Posterior cingulate gyrus (tissue), 11 donors: ENCODE measurements around the gene ZNF385B.
A peak's percentile ranks its signal among the peaks of the same experiment; 100 is the strongest.
"Not testable (repeated sequence)": the region's sequence is repeated elsewhere in the genome, so short reads cannot be mapped to it uniquely, and the experiment has no call there.

Source experiments
- DNase-seq, 10 donors: peaks; one replicate each; pipeline versions ENCODE4 v3.0.0 to v3.0.0-alpha.2; 2020 to 2021; ENCODE audit warnings: mixed read lengths in 3 of 10
- intact Hi-C: fragments of 100-400 bp; cut with DNase I; formaldehyde crosslinking; loops from one replicate; pipeline ENCODE4 v1.15.1; 2023

ZNF385B gene

GRCh38 chr2:179805001-179805400, 56.4 kb downstream of the ZNF385B start:
- intact Hi-C loops: no loop called here

GRCh38 chr2:179804206-179804605, 57.2 kb downstream of the ZNF385B start:
- DNase-seq: no peak
- intact Hi-C loops: no loop called here

More at GRCh38 chr2:179805001-179805400, 56.4 kb downstream of the ZNF385B start:
- DNase-seq: no peak

GRCh38 chr2:179802051-179802882, 59.1 kb downstream of the ZNF385B start:
- intact Hi-C loops: no loop called here
- no peak for DNase-seq

- intact Hi-C loops: no loop called here
- DNase-seq: no peak
Observed at GRCh38 chr2:179800776-179801175, 60.6 kb downstream of the ZNF385B start.

GRCh38 chr2:179796213-179797007, 65.0 kb downstream of the ZNF385B start:
- no peak for DNase-seq
- intact Hi-C loops: no loop called here

- DNase-seq: no peak
- intact Hi-C loops: no loop called here
Observed at GRCh38 chr2:179793902-179794301, 67.5 kb downstream of the ZNF385B start.

- DNase-seq: no peak
- intact Hi-C loops: no loop called here
Observed at GRCh38 chr2:179793238-179793637, 68.2 kb downstream of the ZNF385B start.

- no peak for DNase-seq
- intact Hi-C loops: no loop called here
Observed at GRCh38 chr2:179790235-179791217, 70.9 kb downstream of the ZNF385B start.

GRCh38 chr2:179788104-179788503, 73.3 kb downstream of the ZNF385B start:
- intact Hi-C loops: no loop called here
- DNase-seq: no peak

GRCh38 chr2:179787601-179788000, 73.8 kb downstream of the ZNF385B start:
- intact Hi-C loops: no loop called here
- DNase-seq: no peak

- intact Hi-C loops: no loop called here
- DNase-seq: no peak
Observed at GRCh38 chr2:179785902-179786301, 75.5 kb downstream of the ZNF385B start.

- DNase-seq, intact Hi-C loops: not testable (repeated sequence)
Observed at GRCh38 chr2:179782346-179782745, 79.1 kb downstream of the ZNF385B start.

- peak in 1 of 10 donors; percentile 10 for DNase-seq
- intact Hi-C loops: no loop called here
Observed at GRCh38 chr2:179773986-179774385, 87.4 kb downstream of the ZNF385B start.

GRCh38 chr2:179772346-179772745, 89.1 kb downstream of the ZNF385B start:
- DNase-seq: no peak
- intact Hi-C loops: no loop called here

- intact Hi-C loops: no loop called here
- DNase-seq: no peak
Observed at GRCh38 chr2:179771791-179772190, 89.6 kb downstream of the ZNF385B start.

- no peak for DNase-seq
- intact Hi-C loops: no loop called here
Observed at GRCh38 chr2:179770029-179770428, 91.4 kb downstream of the ZNF385B start.

- peak in 2 of 10 donors; percentile 60 to 76 for DNase-seq
- intact Hi-C loops: no loop called here
Observed at GRCh38 chr2:179769323-179769722, 92.1 kb downstream of the ZNF385B start.

GRCh38 chr2:179768765-179769164, 92.6 kb downstream of the ZNF385B start:
- peak in 2 of 10 donors; percentile 14 to 61 for DNase-seq
- intact Hi-C loops: no loop called here

- intact Hi-C loops: no loop called here
Observed at GRCh38 chr2:179765666-179766065, 95.7 kb downstream of the ZNF385B start.

GRCh38 chr2:179764710-179765109, 96.7 kb downstream of the ZNF385B start:
- DNase-seq: no peak
- intact Hi-C loops: no loop called here

More at GRCh38 chr2:179765666-179766065, 95.7 kb downstream of the ZNF385B start:
- DNase-seq: no peak
